ENCODE results near the gene GFPT2.

The GFPT2 gene

DNA sequence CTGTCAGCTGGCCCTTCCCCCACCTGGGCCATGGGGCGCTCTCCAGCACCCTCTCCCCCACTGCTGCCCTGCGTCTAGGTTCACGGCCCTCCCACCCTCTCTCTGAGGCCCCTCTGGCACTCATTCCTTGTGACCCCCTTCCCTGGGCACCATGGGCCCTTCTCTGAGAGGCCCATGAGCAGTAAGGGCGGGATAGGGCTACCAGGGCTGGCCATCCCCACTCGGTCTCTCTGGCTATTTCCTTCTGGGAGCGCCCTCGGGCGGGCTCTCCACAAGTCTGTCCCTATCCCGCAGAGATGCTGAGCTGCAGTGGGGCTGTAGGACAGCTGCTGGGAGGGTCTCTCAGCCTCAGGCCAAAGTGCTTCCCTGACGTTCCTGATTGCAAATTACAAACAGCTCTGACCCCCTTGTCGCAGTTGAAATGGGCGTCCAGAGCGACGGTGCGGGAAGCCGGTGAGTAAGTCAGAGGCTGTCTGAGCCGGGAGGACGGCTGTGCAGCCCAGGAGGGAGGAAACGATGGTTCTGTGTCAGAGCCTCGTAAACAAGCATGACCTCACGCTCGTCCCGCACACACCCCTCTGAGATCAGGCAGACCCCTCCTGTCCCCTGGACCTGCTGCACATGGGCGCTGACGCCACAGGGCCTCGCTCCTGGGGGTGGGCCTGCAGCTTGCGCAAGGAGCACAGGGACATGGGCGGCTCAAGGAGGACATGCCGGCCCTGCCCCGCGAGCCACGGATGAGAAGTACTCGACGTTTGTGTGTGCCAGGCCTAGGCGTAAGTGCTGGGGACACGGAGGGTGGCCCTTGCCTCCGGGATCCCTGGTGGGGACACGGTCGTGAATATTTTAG, 36.3 kb upstream of the GFPT2 start:
- Mint-ChIP-seq H3K36me3 (ENCODE audit: insufficient read depth) (no peaks in the 10 kb centered on the region), H3K4me1 (no peaks in the 10 kb centered on the region), H3K9me3 (no peaks in the 10 kb centered on the region), H3K4me3 (no peak overlapping the region), H3K27ac (ENCODE audit: low read depth) (no peak overlapping the region), H3K27me3 (peaks cover 28% of the 10 kb centered on the region)
- no peak for DNase-seq (ENCODE audit: low spot score in 2 of 2)
- ATAC-seq (replicated peaks; ENCODE audit: extremely low read depth, poor library complexity, severe bottlenecking) = no peak

- H3K36me3 Mint-ChIP-seq (ENCODE audit: insufficient read depth) = no peaks in the 10 kb centered on the region
- H3K27ac Mint-ChIP-seq (ENCODE audit: low read depth) = no peak overlapping the region
- H3K4me1 Mint-ChIP-seq = no peaks in the 10 kb centered on the region
- H3K9me3 Mint-ChIP-seq = no peaks in the 10 kb centered on the region
- ATAC-seq (replicated peaks; ENCODE audit: extremely low read depth, poor library complexity, severe bottlenecking) = no peak
- peaks cover 11% of the 10 kb centered on the region for H3K27me3 Mint-ChIP-seq
- no peak for DNase-seq (ENCODE audit: low spot score in 2 of 2)
- no peak overlapping the region for H3K4me3 Mint-ChIP-seq
Measured at GRCh38 chr5:180387798-180388197, 34.7 kb upstream of the GFPT2 start.

GRCh38 chr5:180382926-180383325, 29.8 kb upstream of the GFPT2 start:
- ATAC-seq (replicated peaks; ENCODE audit: extremely low read depth, poor library complexity, severe bottlenecking) = no peak
- no peaks in the 10 kb centered on the region for H3K4me1 Mint-ChIP-seq
- H3K27ac Mint-ChIP-seq (ENCODE audit: low read depth) = no peak overlapping the region
- H3K9me3 Mint-ChIP-seq = no peaks in the 10 kb centered on the region
- H3K4me3 Mint-ChIP-seq = no peak overlapping the region
- DNase-seq (ENCODE audit: low spot score in 2 of 2) = no peak
- peaks cover 37% of the 10 kb centered on the region for H3K27me3 Mint-ChIP-seq
- no peaks in the 10 kb centered on the region for H3K36me3 Mint-ChIP-seq (ENCODE audit: insufficient read depth)

DNA sequence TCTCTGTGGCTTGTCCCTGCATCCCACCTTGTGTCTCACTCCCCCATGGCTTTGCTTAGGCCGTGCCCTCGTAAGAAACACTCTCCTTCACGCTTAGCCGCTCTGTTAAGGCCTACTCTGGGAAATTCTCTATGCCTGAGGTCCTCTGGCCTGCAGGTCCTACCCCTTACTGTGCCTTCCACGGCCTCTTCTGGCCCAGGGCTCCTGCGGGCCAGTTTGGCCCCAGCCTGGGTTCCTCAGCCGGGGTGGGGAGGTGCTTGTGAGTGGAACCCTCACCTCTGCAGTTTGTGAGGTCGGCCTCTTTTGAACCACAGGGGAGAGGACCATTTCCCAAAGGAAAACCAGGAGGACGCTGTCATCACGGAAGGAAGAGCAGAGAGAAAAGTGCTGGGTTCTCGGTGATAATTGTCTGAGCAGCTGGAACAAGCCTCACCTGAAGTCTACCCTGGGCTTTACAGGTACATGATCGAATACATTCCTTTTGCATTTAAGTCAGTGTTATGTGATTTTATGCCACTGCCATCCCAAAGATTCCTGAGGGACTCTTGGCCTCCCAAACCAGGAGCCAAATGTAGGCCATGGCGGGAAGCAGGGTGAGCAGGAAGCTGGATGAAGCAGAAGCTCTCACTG, 28.8 kb upstream of the GFPT2 start:
- DNase-seq (ENCODE audit: low spot score in 2 of 2) = no peak
- no peak overlapping the region for H3K4me3 Mint-ChIP-seq
- H3K27me3 Mint-ChIP-seq = peaks cover 37% of the 10 kb centered on the region
- H3K9me3 Mint-ChIP-seq = no peaks in the 10 kb centered on the region
- no peak for ATAC-seq (replicated peaks; ENCODE audit: extremely low read depth, poor library complexity, severe bottlenecking)
- no peaks in the 10 kb centered on the region for H3K36me3 Mint-ChIP-seq (ENCODE audit: insufficient read depth)
- H3K4me1 Mint-ChIP-seq = no peaks in the 10 kb centered on the region
- H3K27ac Mint-ChIP-seq (ENCODE audit: low read depth) = no peak overlapping the region

DNA sequence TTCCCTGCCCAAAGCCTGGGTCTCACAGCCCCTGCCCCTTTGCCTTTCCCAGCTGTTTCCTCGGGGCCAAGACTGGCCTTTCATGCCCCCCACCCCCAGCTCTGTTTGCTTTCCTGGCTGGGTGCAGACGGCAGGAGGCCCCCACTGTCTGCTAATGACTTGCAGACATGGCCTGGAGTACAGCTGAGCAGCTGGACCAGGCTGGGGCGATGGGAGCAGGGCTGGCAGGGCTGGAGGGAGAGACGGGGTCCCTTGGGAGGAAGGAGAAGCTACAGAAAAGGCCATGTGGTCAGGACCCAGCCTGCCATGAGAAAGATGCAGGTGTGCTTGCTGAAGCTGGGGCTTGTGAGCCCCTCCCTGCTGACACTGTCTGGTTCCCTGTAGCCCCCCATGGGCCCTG, 28.3 kb upstream of the GFPT2 start:
- ATAC-seq (replicated peaks; ENCODE audit: extremely low read depth, poor library complexity, severe bottlenecking) = no peak
- no peak for DNase-seq (ENCODE audit: low spot score in 2 of 2)
- H3K4me3 Mint-ChIP-seq = no peak overlapping the region
- H3K4me1 Mint-ChIP-seq = no peaks in the 10 kb centered on the region
- no peaks in the 10 kb centered on the region for H3K9me3 Mint-ChIP-seq
- H3K27ac Mint-ChIP-seq (ENCODE audit: low read depth) = no peak overlapping the region
- H3K27me3 Mint-ChIP-seq = peaks cover 37% of the 10 kb centered on the region
- no peaks in the 10 kb centered on the region for H3K36me3 Mint-ChIP-seq (ENCODE audit: insufficient read depth)

DNA sequence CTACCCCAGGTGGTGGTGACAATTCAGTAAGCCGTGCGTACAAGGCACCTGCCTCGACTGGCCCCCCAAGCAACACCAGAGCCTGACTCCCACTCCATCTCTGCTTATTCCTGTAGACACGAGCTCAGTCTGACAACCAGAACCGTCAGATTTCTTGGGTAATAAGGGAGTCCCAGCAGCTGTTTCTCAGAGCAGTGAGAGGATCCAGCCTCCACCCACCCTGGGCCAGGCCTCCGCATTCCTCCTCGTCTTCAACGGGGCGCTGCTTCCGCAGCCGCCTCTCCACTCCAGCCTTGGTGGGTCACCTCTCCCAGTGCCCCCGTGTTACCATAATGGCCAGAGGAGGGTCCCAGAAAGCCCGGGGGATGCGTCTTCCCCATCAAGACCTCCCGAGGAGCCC, 27.7 kb upstream of the GFPT2 start:
- ATAC-seq (replicated peaks; ENCODE audit: extremely low read depth, poor library complexity, severe bottlenecking) (no peak), DNase-seq (ENCODE audit: low spot score in 2 of 2) (no peak)
- no peaks in the 10 kb centered on the region for H3K9me3 Mint-ChIP-seq
- no peaks in the 10 kb centered on the region for H3K4me1 Mint-ChIP-seq
- no peak overlapping the region for H3K4me3 Mint-ChIP-seq
- peaks cover 37% of the 10 kb centered on the region for H3K27me3 Mint-ChIP-seq
- no peaks in the 10 kb centered on the region for H3K36me3 Mint-ChIP-seq (ENCODE audit: insufficient read depth)
- no peak overlapping the region for H3K27ac Mint-ChIP-seq (ENCODE audit: low read depth)

GRCh38 chr5:180380441-180380840, 27.3 kb upstream of the GFPT2 start:
- no peak for DNase-seq (ENCODE audit: low spot score in 2 of 2)
- H3K9me3 Mint-ChIP-seq = no peaks in the 10 kb centered on the region
- no peaks in the 10 kb centered on the region for H3K36me3 Mint-ChIP-seq (ENCODE audit: insufficient read depth)
- H3K4me1 Mint-ChIP-seq = no peaks in the 10 kb centered on the region
- peaks cover 33% of the 10 kb centered on the region for H3K27me3 Mint-ChIP-seq
- no peak overlapping the region for H3K27ac Mint-ChIP-seq (ENCODE audit: low read depth)
- ATAC-seq (replicated peaks; ENCODE audit: extremely low read depth, poor library complexity, severe bottlenecking) = no peak
- no peak overlapping the region for H3K4me3 Mint-ChIP-seq

DNA sequence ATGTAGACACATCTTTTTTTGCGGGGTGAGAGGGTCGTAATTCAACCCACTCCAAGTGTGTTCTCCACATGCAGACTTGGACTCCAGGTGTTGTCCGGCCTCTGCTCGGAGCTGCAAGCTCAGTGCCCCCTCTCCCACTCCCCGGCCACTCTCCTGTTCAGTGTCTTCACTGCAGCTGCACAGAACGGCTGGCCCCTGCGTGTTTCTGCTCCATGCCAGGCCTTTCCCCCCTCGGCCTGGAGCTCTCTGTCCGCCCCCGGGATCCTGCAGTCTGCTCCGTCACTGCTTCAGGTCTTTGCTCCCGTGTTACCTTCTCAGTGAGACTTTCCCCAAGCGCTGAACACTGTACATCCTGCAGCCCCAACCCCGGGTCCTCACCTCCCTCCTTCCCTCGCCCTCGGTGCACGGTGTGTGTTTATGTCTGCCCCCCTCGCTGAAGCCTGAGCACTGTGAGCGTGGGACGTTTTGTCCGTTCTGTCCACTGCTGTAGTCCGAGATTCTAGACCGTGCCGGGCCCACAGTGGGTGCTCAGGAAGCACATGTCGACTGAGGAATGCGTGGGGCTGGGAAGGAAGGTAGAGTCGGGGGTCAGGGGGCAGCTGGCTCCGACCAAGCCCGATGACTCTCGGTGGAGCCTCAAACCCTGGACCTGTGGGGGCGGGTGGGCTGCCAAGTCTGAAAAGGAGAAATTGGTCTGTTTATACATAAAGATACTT, 26.4 kb upstream of the GFPT2 start:
- Mint-ChIP-seq H3K4me1 (no peaks in the 10 kb centered on the region), H3K36me3 (ENCODE audit: insufficient read depth) (no peaks in the 10 kb centered on the region), H3K4me3 (no peak overlapping the region), H3K9me3 (no peaks in the 10 kb centered on the region), H3K27me3 (peaks cover 27% of the 10 kb centered on the region), H3K27ac (ENCODE audit: low read depth) (no peak overlapping the region)
- no peak for ATAC-seq (replicated peaks; ENCODE audit: extremely low read depth, poor library complexity, severe bottlenecking)
- DNase-seq (ENCODE audit: low spot score in 2 of 2) = no peak

- Mint-ChIP-seq H3K4me1 (no peaks in the 10 kb centered on the region), H3K4me3 (no peak overlapping the region)
Measured at GRCh38 chr5:180378438-180379344, 25.6 kb upstream of the GFPT2 start.

DNA sequence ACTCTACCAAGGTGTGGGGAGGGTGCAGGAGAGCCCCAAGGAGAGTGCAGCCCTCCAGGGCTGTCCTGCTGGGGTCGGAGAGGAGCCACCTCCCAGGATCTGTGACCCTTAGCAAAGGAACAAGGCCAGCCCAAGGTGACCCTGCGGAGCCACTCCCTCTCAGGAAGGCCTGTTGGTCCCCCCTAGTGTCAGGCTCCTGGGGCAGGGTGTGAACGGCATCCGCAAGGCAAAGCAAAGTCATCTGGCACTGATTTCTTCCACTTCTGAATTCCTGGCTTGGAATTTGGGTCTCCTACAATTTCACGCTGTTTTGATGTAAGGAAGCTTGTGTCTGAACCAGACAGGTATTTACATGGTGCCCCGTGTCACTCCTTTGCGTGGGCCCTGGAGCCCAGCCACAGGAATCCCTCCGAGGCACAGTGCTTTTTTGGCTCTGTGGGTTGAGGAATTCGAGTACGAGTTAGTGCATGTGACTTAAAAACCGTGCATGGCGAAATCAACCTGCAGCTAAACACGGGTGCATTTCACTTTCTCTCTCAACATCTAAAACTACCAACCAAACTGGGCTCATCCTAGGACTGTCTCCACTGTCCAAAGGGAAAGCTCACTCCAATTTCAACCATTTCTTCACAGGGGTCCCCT, 24.5 kb upstream of the GFPT2 start:
- Mint-ChIP-seq H3K4me3 (no peak overlapping the region), H3K4me1 (no peaks in the 10 kb centered on the region), H3K36me3 (ENCODE audit: insufficient read depth) (no peaks in the 10 kb centered on the region), H3K27ac (ENCODE audit: low read depth) (no peak overlapping the region), H3K27me3 (peaks cover 27% of the 10 kb centered on the region), H3K9me3 (no peaks in the 10 kb centered on the region)
- DNase-seq (ENCODE audit: low spot score in 2 of 2) (no peak), ATAC-seq (replicated peaks; ENCODE audit: extremely low read depth, poor library complexity, severe bottlenecking) (no peak)

More at GRCh38 chr5:180378438-180379344, 25.6 kb upstream of the GFPT2 start:
- Mint-ChIP-seq H3K9me3 (no peaks in the 10 kb centered on the region), H3K27me3 (peaks cover 27% of the 10 kb centered on the region), H3K27ac (ENCODE audit: low read depth) (no peak overlapping the region), H3K36me3 (ENCODE audit: insufficient read depth) (no peaks in the 10 kb centered on the region)
- no peak for ATAC-seq (replicated peaks; ENCODE audit: extremely low read depth, poor library complexity, severe bottlenecking)
- no peak for DNase-seq (ENCODE audit: low spot score in 2 of 2)

GRCh38 chr5:180376511-180376910, 23.4 kb upstream of the GFPT2 start:
- H3K27me3 Mint-ChIP-seq = peaks cover 16% of the 10 kb centered on the region
- no peaks in the 10 kb centered on the region for H3K4me1 Mint-ChIP-seq
- DNase-seq (ENCODE audit: low spot score in 2 of 2) (no peak), ATAC-seq (replicated peaks; ENCODE audit: extremely low read depth, poor library complexity, severe bottlenecking) (no peak)
- no peaks in the 10 kb centered on the region for H3K36me3 Mint-ChIP-seq (ENCODE audit: insufficient read depth)
- no peak overlapping the region for H3K27ac Mint-ChIP-seq (ENCODE audit: low read depth)
- no peak overlapping the region for H3K4me3 Mint-ChIP-seq
- no peaks in the 10 kb centered on the region for H3K9me3 Mint-ChIP-seq

- H3K27me3 Mint-ChIP-seq = peaks cover 10% of the 10 kb centered on the region
- H3K9me3 Mint-ChIP-seq = no peaks in the 10 kb centered on the region
- no peaks in the 10 kb centered on the region for H3K36me3 Mint-ChIP-seq (ENCODE audit: insufficient read depth)
- no peak overlapping the region for H3K27ac Mint-ChIP-seq (ENCODE audit: low read depth)
- no peaks in the 10 kb centered on the region for H3K4me1 Mint-ChIP-seq
- ATAC-seq (replicated peaks; ENCODE audit: extremely low read depth, poor library complexity, severe bottlenecking) = no peak
- no peak overlapping the region for H3K4me3 Mint-ChIP-seq
- DNase-seq (ENCODE audit: low spot score in 2 of 2) = no peak
Measured at GRCh38 chr5:180375955-180376354, 22.8 kb upstream of the GFPT2 start.
